Measurements from ENCODE around the gene MYBPC3. TPM values are rescaled to one million over a fixed set of nuclear protein-coding genes. Genes with fewer than 3 reads are reported as not detected.

The MYBPC3 gene
- total RNA-seq, 1 experiment from 2014 or later: 0.67 TPM

DNA sequence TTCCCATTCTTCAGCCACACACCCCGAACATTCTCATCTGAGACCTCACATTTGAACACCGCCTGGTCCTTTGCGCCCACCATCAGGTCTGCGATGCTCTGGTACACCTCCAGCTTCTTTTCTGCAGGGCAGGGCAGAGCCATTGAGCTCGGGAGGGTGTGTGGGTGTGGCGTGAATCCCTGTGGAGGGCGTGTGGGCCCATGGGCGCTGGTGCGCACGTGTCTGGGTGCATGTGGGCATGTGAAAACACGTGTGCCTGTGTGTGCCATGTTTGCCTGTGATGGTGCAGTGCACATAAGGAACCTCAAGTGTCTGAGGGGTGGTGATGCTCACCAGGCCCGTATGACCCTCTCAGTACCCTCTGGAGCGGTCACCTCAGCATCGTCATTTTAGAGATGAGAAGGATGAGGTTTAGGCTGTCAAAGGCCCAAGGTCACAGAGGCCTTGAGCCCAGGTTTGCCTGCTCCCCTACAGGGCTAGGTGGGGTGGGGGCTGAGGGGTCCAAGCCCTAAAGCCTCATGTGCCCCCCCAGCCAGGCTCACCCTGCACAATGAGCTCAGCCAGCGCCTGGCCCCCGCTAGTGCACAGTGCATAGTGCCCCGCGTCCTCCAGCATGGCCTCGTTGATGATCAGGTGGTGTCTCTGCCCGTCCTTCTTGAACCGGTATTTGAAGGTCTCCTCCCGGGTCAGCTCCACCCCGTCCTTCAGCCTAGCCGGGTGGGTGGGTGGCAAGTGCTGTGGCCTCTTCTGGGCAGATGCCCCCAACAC, 10.3 kb downstream of the MYBPC3 start:
- no peak for DNase-seq
- no peak overlapping the region for H2AFZ ChIP-seq (ENCODE audit: low read length)
- H3K79me2 ChIP-seq (ENCODE audit: low read length): no peaks in the 10 kb centered on the region
- H3K9me2 ChIP-seq (replicated peaks; ENCODE audit: insufficient read depth, low read length): no peaks in the 10 kb centered on the region
- H3K9ac ChIP-seq (ENCODE audit: low read length): no peak overlapping the region
- H3K4me1 ChIP-seq (ENCODE audit: low read length): no peaks in the 10 kb centered on the region
- H3K27ac ChIP-seq (ENCODE audit: low read length): no peak overlapping the region
- H4K20me1 ChIP-seq (ENCODE audit: insufficient read depth, low read depth, low read length): no peaks in the 10 kb centered on the region
- H3K36me3 ChIP-seq (ENCODE audit: insufficient read depth, low read length): no peaks in the 10 kb centered on the region
- H3K9me3 ChIP-seq (ENCODE audit: low read length): no peaks in the 10 kb centered on the region
- H3K4me2 ChIP-seq (ENCODE audit: low read depth, low read length, poor library complexity, severe bottlenecking): no peak overlapping the region
- H3K27me3 ChIP-seq (ENCODE audit: low read length): no peaks in the 10 kb centered on the region
- H3K4me3 ChIP-seq (ENCODE audit: low read length): no peak overlapping the region

DNA sequence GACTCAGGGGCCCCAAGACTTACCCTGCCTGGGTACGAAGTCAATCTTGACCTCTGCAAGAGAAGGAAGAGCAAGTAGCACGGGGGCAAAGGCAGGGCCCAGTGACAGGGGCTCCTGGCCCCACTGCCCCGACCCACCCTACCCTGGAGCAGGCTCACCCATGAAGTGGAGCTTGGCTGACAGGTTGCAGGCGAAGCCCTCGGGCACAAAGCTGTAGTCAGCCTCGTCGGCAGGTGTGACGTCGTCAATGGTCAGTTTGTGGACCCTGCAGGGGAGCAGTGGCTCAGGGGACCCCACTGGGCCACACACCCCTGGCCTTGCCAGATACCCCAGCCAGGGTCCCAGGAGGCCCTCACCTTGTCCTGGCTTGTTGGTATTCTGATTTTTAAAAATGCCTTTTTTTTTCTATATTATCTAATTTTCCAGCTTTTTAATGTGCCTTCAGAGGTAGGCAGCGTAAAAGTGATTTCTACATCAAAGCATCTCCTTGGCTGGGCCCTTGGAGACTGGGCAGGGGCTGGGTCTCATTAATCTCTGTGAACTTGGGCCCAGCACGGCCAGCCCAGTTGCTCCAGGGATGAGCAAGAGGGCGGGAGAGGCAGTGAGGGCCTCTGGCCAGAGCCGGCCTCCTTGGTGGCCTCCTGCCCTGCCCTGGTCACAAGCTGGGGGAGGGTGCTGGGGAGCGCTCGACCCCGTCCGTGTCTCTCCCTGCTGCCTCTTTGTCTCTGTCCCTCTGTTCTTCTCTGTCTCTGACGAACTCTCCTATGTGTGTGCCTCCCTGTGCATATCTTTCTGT, 11.3 kb downstream of the MYBPC3 start:
- Histone ChIP-seq H3K9me3 (ENCODE audit: low read length) (no peaks in the 10 kb centered on the region), H3K4me1 (ENCODE audit: low read length) (no peaks in the 10 kb centered on the region), H3K4me3 (ENCODE audit: low read length) (no peak overlapping the region), H2AFZ (ENCODE audit: low read length) (no peak overlapping the region), H3K36me3 (ENCODE audit: insufficient read depth, low read length) (no peaks in the 10 kb centered on the region), H3K4me2 (ENCODE audit: low read depth, low read length, poor library complexity, severe bottlenecking) (no peak overlapping the region), H3K79me2 (ENCODE audit: low read length) (no peaks in the 10 kb centered on the region), H3K27ac (ENCODE audit: low read length) (no peak overlapping the region), H4K20me1 (ENCODE audit: insufficient read depth, low read depth, low read length) (no peaks in the 10 kb centered on the region), H3K9me2 (replicated peaks; ENCODE audit: insufficient read depth, low read length) (no peaks in the 10 kb centered on the region), H3K27me3 (ENCODE audit: low read length) (no peaks in the 10 kb centered on the region), H3K9ac (ENCODE audit: low read length) (no peak overlapping the region)
- DNase-seq: no peak

DNA sequence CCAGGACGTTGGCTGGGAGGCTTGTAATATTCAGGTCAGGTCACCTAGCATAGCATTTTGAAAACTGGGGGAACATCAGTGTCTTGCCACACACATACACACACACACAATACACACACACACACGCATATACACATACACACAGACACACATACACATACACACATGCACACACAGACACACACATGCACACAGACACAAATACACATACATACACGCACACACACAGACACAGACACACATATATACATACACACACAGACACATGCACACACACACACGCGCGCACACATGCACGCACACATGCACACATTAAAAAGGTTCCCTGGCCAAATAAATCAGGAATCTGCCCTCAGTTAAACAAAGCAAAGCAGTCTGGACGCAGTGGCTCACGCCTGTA, 12.5 kb downstream of the MYBPC3 start:
- Histone ChIP-seq H3K9me3 (ENCODE audit: low read length) (no peaks in the 10 kb centered on the region), H3K4me3 (ENCODE audit: low read length) (no peak overlapping the region), H3K4me1 (ENCODE audit: low read length) (no peaks in the 10 kb centered on the region), H3K9me2 (replicated peaks; ENCODE audit: insufficient read depth, low read length) (no peaks in the 10 kb centered on the region), H4K20me1 (ENCODE audit: insufficient read depth, low read depth, low read length) (no peaks in the 10 kb centered on the region), H3K36me3 (ENCODE audit: insufficient read depth, low read length) (no peaks in the 10 kb centered on the region), H3K4me2 (ENCODE audit: low read depth, low read length, poor library complexity, severe bottlenecking) (no peak overlapping the region), H3K79me2 (ENCODE audit: low read length) (no peaks in the 10 kb centered on the region), H3K27ac (ENCODE audit: low read length) (no peak overlapping the region), H2AFZ (ENCODE audit: low read length) (no peak overlapping the region), H3K27me3 (ENCODE audit: low read length) (no peaks in the 10 kb centered on the region), H3K9ac (ENCODE audit: low read length) (no peak overlapping the region)
- DNase-seq: no peak

DNA sequence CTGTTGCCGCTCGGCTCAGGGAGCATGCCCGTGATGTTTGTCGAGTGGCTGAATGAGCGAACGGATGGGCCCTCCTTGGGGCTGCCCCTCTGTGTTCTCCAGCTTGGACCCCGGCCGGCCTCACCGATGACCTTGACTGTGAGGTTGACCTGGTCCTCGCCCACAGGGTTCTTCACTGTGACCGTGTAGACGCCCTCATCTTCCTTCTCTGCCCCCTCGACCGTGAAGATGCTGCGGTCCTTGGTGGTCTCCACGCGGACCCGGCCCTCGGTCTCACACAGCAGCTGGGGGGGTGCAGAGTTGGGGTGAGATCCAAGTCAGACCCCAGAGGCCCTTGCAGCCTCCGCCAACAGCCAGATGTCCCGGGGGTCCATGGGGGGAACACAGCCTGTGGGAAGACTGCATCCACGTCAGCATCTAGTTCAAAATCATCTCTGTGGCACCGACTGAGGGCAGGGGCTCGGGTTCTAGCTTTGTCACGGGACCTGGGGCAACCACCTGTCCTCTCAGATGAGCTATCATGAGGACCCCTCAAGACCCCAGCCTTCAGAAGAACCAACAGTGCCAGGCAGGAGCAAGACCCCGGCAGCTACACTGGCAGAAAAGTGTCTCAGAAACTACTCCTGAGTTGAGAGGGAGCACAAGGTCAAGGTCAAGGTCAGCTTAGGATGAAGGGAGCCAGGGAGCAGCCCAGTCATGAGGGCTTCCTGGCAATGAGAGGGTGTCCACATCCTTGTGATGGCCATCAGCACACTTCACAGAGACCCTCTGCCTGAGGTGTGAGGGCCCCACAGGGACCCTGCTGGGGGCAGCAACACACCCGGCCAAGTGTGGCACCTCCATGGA, 13.9 kb downstream of the MYBPC3 start:
- Histone ChIP-seq H3K27ac (ENCODE audit: low read length) (no peak overlapping the region; the same call in 1 of the 2 replicates), H3K9me3 (ENCODE audit: low read length) (no peaks in the 10 kb centered on the region), H3K9ac (ENCODE audit: low read length) (no peak overlapping the region), H3K9me2 (replicated peaks; ENCODE audit: insufficient read depth, low read length) (no peaks in the 10 kb centered on the region), H3K79me2 (ENCODE audit: low read length) (no peaks in the 10 kb centered on the region), H4K20me1 (ENCODE audit: insufficient read depth, low read depth, low read length) (no peaks in the 10 kb centered on the region), H3K4me3 (ENCODE audit: low read length) (no peak overlapping the region), H3K4me1 (ENCODE audit: low read length) (no peaks in the 10 kb centered on the region), H3K4me2 (ENCODE audit: low read depth, low read length, poor library complexity, severe bottlenecking) (no peak overlapping the region), H2AFZ (ENCODE audit: low read length) (no peak overlapping the region), H3K36me3 (ENCODE audit: insufficient read depth, low read length) (no peaks in the 10 kb centered on the region), H3K27me3 (ENCODE audit: low read length) (no peaks in the 10 kb centered on the region)
- DNase-seq: no peak

- Histone ChIP-seq H3K4me2 (ENCODE audit: low read depth, low read length, poor library complexity, severe bottlenecking) (no peak overlapping the region), H4K20me1 (ENCODE audit: insufficient read depth, low read depth, low read length) (no peaks in the 10 kb centered on the region), H3K4me3 (ENCODE audit: low read length) (no peak overlapping the region), H3K27ac (ENCODE audit: low read length) (no peak overlapping the region), H2AFZ (ENCODE audit: low read length) (no peak overlapping the region), H3K36me3 (ENCODE audit: insufficient read depth, low read length) (no peaks in the 10 kb centered on the region), H3K27me3 (ENCODE audit: low read length) (no peaks in the 10 kb centered on the region), H3K4me1 (ENCODE audit: low read length) (no peaks in the 10 kb centered on the region), H3K9me2 (replicated peaks; ENCODE audit: insufficient read depth, low read length) (no peaks in the 10 kb centered on the region), H3K9me3 (ENCODE audit: low read length) (no peaks in the 10 kb centered on the region), H3K79me2 (ENCODE audit: low read length) (no peaks in the 10 kb centered on the region), H3K9ac (ENCODE audit: low read length) (no peak overlapping the region)
- DNase-seq: no peak
These were observed 15.1 kb downstream of the MYBPC3 start for GRCh38 chr11:47337229-47337924.

- Histone ChIP-seq H3K36me3 (ENCODE audit: insufficient read depth, low read length) (no peaks in the 10 kb centered on the region), H3K9ac (ENCODE audit: low read length) (no peak overlapping the region), H2AFZ (ENCODE audit: low read length) (no peak overlapping the region), H3K79me2 (ENCODE audit: low read length) (no peaks in the 10 kb centered on the region), H3K27ac (ENCODE audit: low read length) (no peak overlapping the region), H3K9me2 (replicated peaks; ENCODE audit: insufficient read depth, low read length) (no peaks in the 10 kb centered on the region), H3K9me3 (ENCODE audit: low read length) (no peaks in the 10 kb centered on the region), H3K4me2 (ENCODE audit: low read depth, low read length, poor library complexity, severe bottlenecking) (no peak overlapping the region), H3K4me3 (ENCODE audit: low read length) (no peak overlapping the region), H4K20me1 (ENCODE audit: insufficient read depth, low read depth, low read length) (no peaks in the 10 kb centered on the region), H3K27me3 (ENCODE audit: low read length) (no peaks in the 10 kb centered on the region), H3K4me1 (ENCODE audit: low read length) (no peaks in the 10 kb centered on the region)
- DNase-seq: no peak
These were observed 15.9 kb downstream of the MYBPC3 start for GRCh38 chr11:47336595-47336994.

DNA sequence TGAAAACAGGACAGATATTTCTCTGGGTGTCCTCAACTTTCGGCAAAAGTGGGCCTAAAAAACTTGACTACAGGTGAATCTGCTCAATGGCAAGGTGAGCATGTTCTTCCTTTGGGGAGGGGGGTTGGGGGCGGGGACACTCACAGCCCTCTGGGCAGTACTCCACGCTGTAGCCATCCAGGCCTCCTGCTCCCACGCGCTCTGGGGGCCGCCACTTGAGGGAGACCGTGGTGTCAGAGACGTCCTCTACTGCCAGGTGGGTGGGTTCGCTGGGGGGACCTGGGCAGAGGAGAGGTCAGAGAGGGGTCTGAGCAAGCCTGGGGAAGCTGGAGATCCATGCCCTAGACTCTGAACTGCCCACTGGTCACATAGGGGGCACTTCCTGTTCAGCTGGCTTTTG, 16.8 kb downstream of the MYBPC3 start:
- no peaks in the 10 kb centered on the region for H3K9me3 ChIP-seq (ENCODE audit: low read length)
- no peaks in the 10 kb centered on the region for H3K36me3 ChIP-seq (ENCODE audit: insufficient read depth, low read length)
- H3K27ac ChIP-seq (ENCODE audit: low read length): no peak overlapping the region
- no peaks in the 10 kb centered on the region for H3K27me3 ChIP-seq (ENCODE audit: low read length)
- no peaks in the 10 kb centered on the region for H3K4me1 ChIP-seq (ENCODE audit: low read length)
- H3K4me3 ChIP-seq (ENCODE audit: low read length): no peak overlapping the region
- H4K20me1 ChIP-seq (ENCODE audit: insufficient read depth, low read depth, low read length): no peaks in the 10 kb centered on the region
- no peak for DNase-seq
- no peak overlapping the region for H3K9ac ChIP-seq (ENCODE audit: low read length)
- no peak overlapping the region for H3K4me2 ChIP-seq (ENCODE audit: low read depth, low read length, poor library complexity, severe bottlenecking)
- H3K9me2 ChIP-seq (replicated peaks; ENCODE audit: insufficient read depth, low read length): no peaks in the 10 kb centered on the region
- H3K79me2 ChIP-seq (ENCODE audit: low read length): no peaks in the 10 kb centered on the region
- no peak overlapping the region for H2AFZ ChIP-seq (ENCODE audit: low read length)

Measured in Karpas-422 (cell line).